IPS-20b (cell line): Measurements from ENCODE around the gene NOTCH1.
A peak's percentile ranks its signal among the peaks of the same experiment; 100 is the strongest.
"Not testable (repeated sequence)": the region's sequence is repeated elsewhere in the genome, so short reads cannot be mapped to it uniquely, and the experiment has no call there.

Source experiments
- H3K27ac ChIP-seq: one replicate; pipeline ENCODE4 v1.5.1; 2013; ENCODE audit warnings: low read length
- H3K27me3 ChIP-seq: 2 replicates; pipeline ENCODE4 v1.6.1; 2013; ENCODE audit warnings: mild to moderate bottlenecking, low read length, inconsistent platforms; ENCODE audit not compliant: insufficient read depth
- H3K36me3 ChIP-seq: 2 replicates; pipeline ENCODE4 v1.6.1; 2013; ENCODE audit warnings: low read depth, mild to moderate bottlenecking, inconsistent platforms, low read length, moderate library complexity; ENCODE audit not compliant: insufficient read depth
- H3K4me1 ChIP-seq: 2 replicates; pipeline ENCODE4 v1.6.1; 2013; ENCODE audit warnings: mild to moderate bottlenecking, control low read depth, inconsistent platforms, low read length, moderate library complexity; ENCODE audit not compliant: insufficient read depth
- H3K4me3 ChIP-seq: 2 replicates; pipeline ENCODE4 v1.5.1; 2013; ENCODE audit warnings: mild to moderate bottlenecking, low read length, inconsistent platforms
- H3K9ac ChIP-seq: 2 replicates; pipeline ENCODE4 v1.6.1; 2013; ENCODE audit warnings: low read depth, mild to moderate bottlenecking, inconsistent platforms, low read length, moderate library complexity
- H3K9me3 ChIP-seq: 2 replicates; pipeline ENCODE4 v1.6.1; 2013; ENCODE audit warnings: mild to moderate bottlenecking, low read depth, low read length, inconsistent platforms; ENCODE audit not compliant: insufficient read depth

NOTCH1 gene

GRCh38 chr9:136559371-136559770, 13.5 kb upstream of the NOTCH1 start:
- peaks cover 15% of the 10 kb centered on the region for H3K9me3 ChIP-seq

GRCh38 chr9:136558846-136559245, 13.0 kb upstream of the NOTCH1 start:
- H3K9ac ChIP-seq, H3K36me3 ChIP-seq, H3K4me3 ChIP-seq, H3K27ac ChIP-seq, H3K4me1 ChIP-seq, H3K27me3 ChIP-seq: not testable (repeated sequence)
- peaks cover 15% of the 10 kb centered on the region for H3K9me3 ChIP-seq

More at GRCh38 chr9:136559371-136559770, 13.5 kb upstream of the NOTCH1 start:
- not testable (repeated sequence) for H3K36me3 ChIP-seq, H3K4me1 ChIP-seq, H3K9ac ChIP-seq, H3K27me3 ChIP-seq, H3K4me3 ChIP-seq, H3K27ac ChIP-seq

DNA sequence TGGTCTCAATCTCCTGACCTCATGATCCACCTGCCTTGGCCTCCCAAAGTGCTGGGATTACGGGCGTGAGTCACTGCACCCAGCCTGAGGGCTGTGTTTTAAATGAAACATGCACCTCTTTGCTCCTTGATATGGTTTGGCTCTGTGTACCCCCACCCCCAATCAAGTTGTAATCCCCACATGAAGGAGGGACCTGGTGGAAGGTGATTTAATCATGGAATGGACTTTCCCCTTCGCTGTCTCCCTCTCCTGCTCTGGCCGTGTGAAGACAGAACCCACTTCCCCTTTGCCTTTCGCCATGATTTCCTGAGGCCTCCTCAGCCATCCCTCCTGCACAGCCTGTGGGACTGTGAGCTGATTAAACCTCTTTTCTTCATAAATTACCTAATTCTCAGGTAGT, 12.5 kb upstream of the NOTCH1 start:
- Histone ChIP-seq H3K4me3 (no peak overlapping the region), H3K36me3 (no peaks in the 10 kb centered on the region), H3K9me3 (peaks cover 15% of the 10 kb centered on the region), H3K27ac (no peak overlapping the region), H3K4me1 (no peaks in the 10 kb centered on the region), H3K27me3 (peaks cover 7% of the 10 kb centered on the region; the same call in 1 of the 2 replicates), H3K9ac (no peak overlapping the region)

DNA sequence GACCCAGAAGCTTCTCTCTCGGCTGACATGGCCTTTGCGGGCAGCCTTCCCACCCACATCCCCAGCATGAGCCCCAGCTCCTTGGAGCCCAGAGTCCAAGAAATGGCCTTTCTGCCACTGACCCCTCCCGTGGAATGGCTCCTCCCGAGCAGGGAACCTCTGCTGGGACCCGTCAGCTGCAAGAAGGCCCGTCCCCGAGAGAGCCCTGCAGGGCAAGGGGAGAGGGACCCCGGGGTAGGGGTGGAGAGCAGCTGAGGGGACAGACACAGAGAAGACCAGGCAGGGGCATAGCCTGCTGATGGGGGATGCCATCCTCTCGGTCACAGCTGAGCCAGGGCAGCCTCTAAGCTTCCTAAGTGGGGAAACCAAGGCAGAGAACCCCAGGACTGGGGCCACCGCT, 11.2 kb upstream of the NOTCH1 start:
- Histone ChIP-seq H3K9me3 (peaks cover 15% of the 10 kb centered on the region), H3K36me3 (no peaks in the 10 kb centered on the region), H3K27me3 (peaks cover 7% of the 10 kb centered on the region; the same call in 1 of the 2 replicates), H3K27ac (no peak overlapping the region), H3K4me1 (peaks cover 1% of the 10 kb centered on the region; the same call in 1 of the 2 replicates), H3K4me3 (no peak overlapping the region), H3K9ac (no peak overlapping the region)

DNA sequence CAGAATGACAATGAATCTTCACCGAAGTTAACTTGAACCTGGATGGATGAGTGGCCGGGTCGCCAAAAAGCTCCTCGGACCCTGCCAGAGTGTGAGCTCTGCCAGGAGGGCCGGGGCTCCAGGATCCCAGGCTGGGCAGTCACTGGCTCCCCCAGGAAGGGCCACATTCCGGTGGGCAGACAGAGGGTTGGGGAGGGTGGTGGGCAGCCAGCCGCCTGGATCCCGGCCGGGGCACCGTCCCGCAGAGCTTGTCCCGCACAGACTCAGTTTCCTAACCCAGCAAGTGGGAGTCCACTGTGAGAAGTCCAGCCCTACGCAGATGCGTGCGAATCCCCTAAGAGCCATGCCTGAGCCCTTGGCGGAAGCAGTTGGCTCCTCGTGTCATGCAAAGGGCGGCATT, 10.3 kb upstream of the NOTCH1 start:
- Histone ChIP-seq H3K27me3 (peaks cover 7% of the 10 kb centered on the region; the same call in 1 of the 2 replicates), H3K9me3 (peaks cover 15% of the 10 kb centered on the region)

GRCh38 chr9:136554870-136555269, 9.0 kb upstream of the NOTCH1 start:
- peaks cover 14% of the 10 kb centered on the region for H3K9me3 ChIP-seq
- no peak overlapping the region for H3K9ac ChIP-seq
- H3K4me3 ChIP-seq: no peak overlapping the region
- no peaks in the 10 kb centered on the region for H3K36me3 ChIP-seq
- H3K27me3 ChIP-seq: peaks cover 7% of the 10 kb centered on the region; the same call in 1 of the 2 replicates
- H3K4me1 ChIP-seq: peaks cover 12% of the 10 kb centered on the region; the same call in 1 of the 2 replicates
- no peak overlapping the region for H3K27ac ChIP-seq

More for the DNA sequence above, 10.3 kb upstream of the NOTCH1 start:
- H3K27ac ChIP-seq: no peak overlapping the region
- H3K4me3 ChIP-seq: no peak overlapping the region
- no peaks in the 10 kb centered on the region for H3K36me3 ChIP-seq
- peaks cover 6% of the 10 kb centered on the region; the same call in 1 of the 2 replicates for H3K4me1 ChIP-seq
- no peak overlapping the region for H3K9ac ChIP-seq

- Histone ChIP-seq H3K9me3 (peaks cover 1% of the 10 kb centered on the region; the same call in 1 of the 2 replicates), H3K27ac (no peak overlapping the region), H3K4me1 (peaks cover 12% of the 10 kb centered on the region; the same call in 1 of the 2 replicates), H3K9ac (no peak overlapping the region), H3K27me3 (peaks cover 7% of the 10 kb centered on the region; the same call in 1 of the 2 replicates), H3K36me3 (no peaks in the 10 kb centered on the region), H3K4me3 (no peak overlapping the region)
Observed at GRCh38 chr9:136553581-136553980, 7.7 kb upstream of the NOTCH1 start.

DNA sequence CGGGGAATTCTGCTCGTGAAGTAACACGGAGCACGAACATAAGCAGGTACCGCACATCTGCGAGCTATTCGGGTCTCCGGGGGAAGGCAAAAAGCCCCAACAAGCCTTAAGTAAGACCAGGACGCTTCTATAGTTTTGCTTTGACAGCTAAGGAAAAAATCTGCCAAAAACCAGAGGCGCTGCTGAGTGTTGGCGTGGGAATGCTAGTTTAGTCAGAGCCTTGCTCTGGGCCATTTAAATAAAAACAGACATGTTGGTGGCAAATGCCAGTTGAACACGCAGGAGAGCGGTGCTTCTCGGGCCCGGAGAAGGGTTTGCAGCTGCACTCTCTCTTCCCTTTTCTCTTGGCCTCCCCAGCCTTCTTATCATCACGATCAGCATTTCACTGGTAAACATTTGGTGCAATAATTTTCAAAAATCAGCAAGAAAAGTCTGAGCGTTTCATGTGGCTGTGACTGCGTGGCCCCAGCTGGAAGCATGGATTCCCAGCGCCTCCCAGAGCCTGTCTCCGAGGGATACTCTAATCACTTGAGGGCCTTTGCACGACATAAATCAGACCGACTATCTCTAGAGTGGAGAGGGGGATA, 6.4 kb upstream of the NOTCH1 start:
- H3K36me3 ChIP-seq: no peaks in the 10 kb centered on the region
- peaks cover 8% of the 10 kb centered on the region; the same call in 1 of the 2 replicates for H3K27me3 ChIP-seq
- no peak overlapping the region for H3K9ac ChIP-seq
- H3K9me3 ChIP-seq: no peaks in the 10 kb centered on the region
- H3K4me3 ChIP-seq: no peak overlapping the region
- peaks cover 13% of the 10 kb centered on the region; the same call in 1 of the 2 replicates for H3K4me1 ChIP-seq
- no peak overlapping the region for H3K27ac ChIP-seq

GRCh38 chr9:136551401-136552116, 5.7 kb upstream of the NOTCH1 start:
- no peaks in the 10 kb centered on the region for H3K36me3 ChIP-seq
- H3K4me1 ChIP-seq: peaks cover 19% of the 10 kb centered on the region; the same call in 1 of the 2 replicates
- H3K9ac ChIP-seq: peak overlapping the region; percentile 37; the same call in 1 of the 2 replicates
- peaks cover 15% of the 10 kb centered on the region; the same call in 1 of the 2 replicates for H3K27me3 ChIP-seq
- H3K9me3 ChIP-seq: no peaks in the 10 kb centered on the region
- peak overlapping the region; percentile 37; the same call in 1 of the 2 replicates for H3K4me3 ChIP-seq
- H3K27ac ChIP-seq: no peak overlapping the region

- H3K9me3 ChIP-seq: no peaks in the 10 kb centered on the region
- H3K27me3 ChIP-seq: peaks cover 15% of the 10 kb centered on the region; the same call in 1 of the 2 replicates
- peak overlapping the region; percentile 42; the same call in 1 of the 2 replicates for H3K9ac ChIP-seq
- no peak overlapping the region for H3K4me3 ChIP-seq
- H3K36me3 ChIP-seq: no peaks in the 10 kb centered on the region
- H3K4me1 ChIP-seq: peaks cover 19% of the 10 kb centered on the region; the same call in 1 of the 2 replicates
- H3K27ac ChIP-seq: peak overlapping the region; percentile 55
Observed at GRCh38 chr9:136550439-136551289, 4.8 kb upstream of the NOTCH1 start.
